Measurements from ENCODE around the gene EFCC1. TPM values are rescaled to one million over a fixed set of nuclear protein-coding genes. Genes with fewer than 3 reads are reported as not detected.

EFCC1 gene
- total RNA-seq, 1 experiment from 2014 or later = 1.0 TPM

DNA sequence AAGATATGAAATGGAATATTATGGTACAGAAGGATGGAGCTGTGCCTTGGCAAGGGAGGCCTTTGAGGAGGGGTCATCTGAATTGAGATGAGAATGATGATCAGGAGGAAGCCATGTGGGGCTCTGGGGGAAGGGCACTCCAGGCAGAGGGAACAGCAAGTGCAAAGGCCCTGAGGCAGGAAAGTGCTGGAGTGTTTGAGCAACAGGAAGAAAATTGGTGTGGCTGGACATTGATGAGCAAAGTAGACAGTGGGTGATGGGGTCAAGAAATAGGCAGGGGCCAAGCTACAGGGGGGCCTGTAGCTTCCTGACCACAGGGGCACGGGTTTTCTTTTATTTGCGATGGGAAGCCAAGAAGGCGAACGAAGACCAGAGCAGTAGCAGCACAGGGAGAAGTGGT, 56.1 kb downstream of the EFCC1 start (continued):
- TF ChIP-seq, protein P1, sequence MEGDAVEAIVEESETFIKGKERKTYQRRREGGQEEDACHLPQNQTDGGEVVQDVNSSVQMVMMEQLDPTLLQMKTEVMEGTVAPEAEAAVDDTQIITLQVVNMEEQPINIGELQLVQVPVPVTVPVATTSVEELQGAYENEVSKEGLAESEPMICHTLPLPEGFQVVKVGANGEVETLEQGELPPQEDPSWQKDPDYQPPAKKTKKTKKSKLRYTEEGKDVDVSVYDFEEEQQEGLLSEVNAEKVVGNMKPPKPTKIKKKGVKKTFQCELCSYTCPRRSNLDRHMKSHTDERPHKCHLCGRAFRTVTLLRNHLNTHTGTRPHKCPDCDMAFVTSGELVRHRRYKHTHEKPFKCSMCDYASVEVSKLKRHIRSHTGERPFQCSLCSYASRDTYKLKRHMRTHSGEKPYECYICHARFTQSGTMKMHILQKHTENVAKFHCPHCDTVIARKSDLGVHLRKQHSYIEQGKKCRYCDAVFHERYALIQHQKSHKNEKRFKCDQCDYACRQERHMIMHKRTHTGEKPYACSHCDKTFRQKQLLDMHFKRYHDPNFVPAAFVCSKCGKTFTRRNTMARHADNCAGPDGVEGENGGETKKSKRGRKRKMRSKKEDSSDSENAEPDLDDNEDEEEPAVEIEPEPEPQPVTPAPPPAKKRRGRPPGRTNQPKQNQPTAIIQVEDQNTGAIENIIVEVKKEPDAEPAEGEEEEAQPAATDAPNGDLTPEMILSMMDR (IDR thresholded peaks at IDR 0.05 in 2 of 3, conservative IDR thresholded peaks at IDR 0.05 in 1 of 3; ENCODE audit: borderline replicate concordance in 1 of 3, insufficient read depth in 1 of 3, low read depth in 2 of 3, low read length in 2 of 3) = no peak
- no peak for TF ChIP-seq EZH2 (IDR thresholded peaks at IDR 0.05)

DNA sequence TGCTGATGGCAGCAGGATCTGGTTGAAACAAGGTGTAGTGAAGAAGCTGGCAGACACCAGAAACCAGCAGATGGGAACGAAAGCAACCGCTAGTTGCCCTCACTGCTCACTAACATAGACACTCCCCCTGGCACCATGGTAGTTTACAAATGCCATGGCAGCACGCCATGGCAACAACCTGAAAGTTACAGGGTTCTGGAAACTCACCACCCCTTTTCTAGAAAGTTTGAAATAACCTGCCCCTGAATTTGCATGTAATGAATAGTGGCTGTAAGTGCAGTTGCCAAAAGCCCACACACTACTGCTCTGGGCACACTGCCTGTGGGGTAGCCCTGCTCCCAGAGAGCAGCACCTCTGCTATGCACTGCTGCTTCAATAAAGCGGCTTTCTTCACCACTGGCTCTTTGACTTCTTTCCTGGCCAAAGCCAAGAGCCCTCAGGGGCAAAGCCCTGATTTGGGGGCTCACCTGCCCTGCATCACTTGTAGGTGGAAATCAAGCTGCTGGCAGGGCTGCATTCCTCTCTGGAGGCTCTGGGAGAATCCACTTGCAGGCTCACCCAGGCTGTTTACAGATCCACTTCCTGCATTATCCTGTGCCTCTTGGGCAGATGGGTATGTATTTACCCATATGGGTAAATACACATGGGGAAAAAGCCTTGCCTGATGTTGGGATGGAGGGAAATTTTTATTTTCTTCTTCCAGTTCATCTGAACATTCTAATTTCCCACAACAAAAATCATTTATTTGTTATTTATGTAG, 57.5 kb downstream of the EFCC1 start:
- Histone ChIP-seq H3K27ac (ENCODE audit: low read depth, low read length) (no peak overlapping the region), H3K36me3 (ENCODE audit: control insufficient read depth in 1 of 2, insufficient read depth in 2 of 2, low read length in 2 of 2) (no peaks in the 10 kb centered on the region), H3K4me1 (ENCODE audit: control insufficient read depth in 1 of 2, insufficient read depth in 2 of 2, low read length in 2 of 2) (peaks cover 0 to 13% of the 10 kb centered on the region in 2 experiments; a peak in 2 of 4 replicates), H3K9me2 (ENCODE audit: insufficient read depth) (no peaks in the 10 kb centered on the region), H3K4me2 (ENCODE audit: low read length) (no peak overlapping the region), H2AFZ (ENCODE audit: low read depth, low read length, poor library complexity, severe bottlenecking) (no peak overlapping the region), H3K9ac (ENCODE audit: low read length) (no peak overlapping the region), H4K20me1 (ENCODE audit: insufficient read depth) (no peaks in the 10 kb centered on the region), H3K27me3 (ENCODE audit: insufficient read depth, low read length) (no peaks in the 10 kb centered on the region), H3K9me3 (ENCODE audit: control insufficient read depth in 1 of 2, insufficient read depth in 1 of 2, low read depth in 1 of 2, low read length in 2 of 2) (no peaks in the 10 kb centered on the region), H3K79me2 (ENCODE audit: insufficient read depth, low read length) (no peaks in the 10 kb centered on the region), H3K4me3 (replicated peaks in 1 of 2; ENCODE audit: low read depth in 1 of 2, low read length in 2 of 2) (no peak overlapping the region)
- intact Hi-C loops (cut with micrococcal nuclease) = no loop called here
- ATAC-seq = no peak
- ChIA-PET RAD21 (ENCODE audit: low non-redundant PET in 1 of 2, low total read pairs in 2 of 2, uncharacterized antibody in 2 of 2, unreplicated experiment in 2 of 2) (no interaction called here), CTCF (no interaction called here), POLR2A (no interaction called here)
- TF ChIP-seq JUND (IDR thresholded peaks at IDR 0.05) = no peak
- TF ChIP-seq SP1 (IDR thresholded peaks at IDR 0.05; ENCODE audit: low read depth) = no peak
- no peak for TF ChIP-seq RAD21 (IDR thresholded peaks at IDR 0.05; ENCODE audit: low read depth)
- no TSS peak for BruUV-seq (replicated peaks)
- no peak for DNase-seq (ENCODE audit: low read depth, low spot score)
